HUES6 (cell line): ENCODE results near the gene BOD1L1.

Source experiments
- H3K27ac ChIP-seq: 2 replicates; pipeline ENCODE4 v1.7.0; 2013; ENCODE audit warnings: low read depth, mild to moderate bottlenecking, low read length, inconsistent platforms
- H3K27me3 ChIP-seq: 2 replicates; pipeline ENCODE4 v1.6.1; 2013; ENCODE audit warnings: low read length; ENCODE audit not compliant: control insufficient read depth, insufficient read depth
- H3K36me3 ChIP-seq: 2 replicates; pipeline ENCODE4 v1.6.1; 2013; ENCODE audit warnings: low read length; ENCODE audit not compliant: control insufficient read depth, insufficient read depth
- H3K4me1 ChIP-seq: 2 replicates; pipeline ENCODE4 v1.6.1; 2013; ENCODE audit warnings: low read length; ENCODE audit not compliant: control insufficient read depth, insufficient read depth
- H3K4me3 ChIP-seq: 2 replicates; pipeline ENCODE4 v1.5.1; 2013; ENCODE audit warnings: low read depth, low read length
- H3K9ac ChIP-seq: one replicate; pipeline ENCODE4 v1.6.1; 2013; ENCODE audit warnings: mild to moderate bottlenecking, low read length
- H3K9me3 ChIP-seq: 2 replicates; pipeline ENCODE4 v1.6.1; 2013; ENCODE audit warnings: low read depth, low read length; ENCODE audit not compliant: control insufficient read depth, insufficient read depth

The BOD1L1 gene

GRCh38 chr4:13647031-13647430 lies 19.5 kb upstream of the BOD1L1 start:
- Histone ChIP-seq H3K4me1 (peaks cover 19% of the 10 kb centered on the region), H3K4me3 (no peak overlapping the region), H3K36me3 (no peaks in the 10 kb centered on the region), H3K9ac (no peak overlapping the region), H3K27ac (no peak overlapping the region), H3K9me3 (no peaks in the 10 kb centered on the region), H3K27me3 (no peaks in the 10 kb centered on the region)

- Histone ChIP-seq H3K9me3 (no peaks in the 10 kb centered on the region), H3K36me3 (no peaks in the 10 kb centered on the region), H3K4me1 (peaks cover 37% of the 10 kb centered on the region), H3K9ac (no peak overlapping the region), H3K4me3 (no peak overlapping the region), H3K27ac (no peak overlapping the region), H3K27me3 (no peaks in the 10 kb centered on the region)
These were observed 17.6 kb upstream of the BOD1L1 start for GRCh38 chr4:13645075-13645474.

- no peaks in the 10 kb centered on the region for H3K36me3 ChIP-seq
These were observed 14.8 kb upstream of the BOD1L1 start for GRCh38 chr4:13642170-13642950.

GRCh38 chr4:13641084-13641483 lies 13.6 kb upstream of the BOD1L1 start:
- Histone ChIP-seq H3K27me3 (no peaks in the 10 kb centered on the region), H3K36me3 (no peaks in the 10 kb centered on the region), H3K4me3 (no peak overlapping the region), H3K9me3 (no peaks in the 10 kb centered on the region), H3K9ac (no peak overlapping the region), H3K27ac (no peak overlapping the region), H3K4me1 (peaks cover 33% of the 10 kb centered on the region)

More at GRCh38 chr4:13642170-13642950, 14.8 kb upstream of the BOD1L1 start:
- Histone ChIP-seq H3K9me3 (no peaks in the 10 kb centered on the region), H3K27ac (peak overlapping the region; percentile 44; the same call in 1 of the 2 replicates), H3K9ac (no peak overlapping the region), H3K4me1 (peaks cover 40% of the 10 kb centered on the region), H3K27me3 (no peaks in the 10 kb centered on the region), H3K4me3 (no peak overlapping the region)

- Histone ChIP-seq H3K9ac (no peak overlapping the region), H3K36me3 (no peaks in the 10 kb centered on the region), H3K27ac (peak overlapping the region; percentile 49), H3K4me3 (peak overlapping the region; percentile 23; the same call in 1 of the 2 replicates), H3K9me3 (no peaks in the 10 kb centered on the region), H3K27me3 (no peaks in the 10 kb centered on the region), H3K4me1 (peaks cover 33% of the 10 kb centered on the region)
These were observed 12.8 kb upstream of the BOD1L1 start for GRCh38 chr4:13640149-13640940.

- H3K4me1 ChIP-seq, result peaks cover 8% of the 10 kb centered on the region
- H3K4me3 ChIP-seq, result no peak overlapping the region
- no peaks in the 10 kb centered on the region for H3K36me3 ChIP-seq
- H3K9ac ChIP-seq, result no peak overlapping the region
- H3K27me3 ChIP-seq, result no peaks in the 10 kb centered on the region
- H3K9me3 ChIP-seq, result no peaks in the 10 kb centered on the region
- H3K27ac ChIP-seq, result no peak overlapping the region
These were observed 7.8 kb upstream of the BOD1L1 start for GRCh38 chr4:13635286-13635799.

GRCh38 chr4:13633671-13634070 lies 6.1 kb upstream of the BOD1L1 start:
- Histone ChIP-seq H3K4me1 (no peaks in the 10 kb centered on the region), H3K36me3 (no peaks in the 10 kb centered on the region), H3K9me3 (no peaks in the 10 kb centered on the region), H3K4me3 (no peak overlapping the region), H3K27ac (no peak overlapping the region), H3K9ac (no peak overlapping the region), H3K27me3 (no peaks in the 10 kb centered on the region)

GRCh38 chr4:13627178-13627605 lies 333 bp downstream of the BOD1L1 start:
- Histone ChIP-seq H3K4me3 (peak overlapping the region; percentile 96), H3K27me3 (no peaks in the 10 kb centered on the region), H3K9ac (peak overlapping the region; percentile 97), H3K9me3 (no peaks in the 10 kb centered on the region), H3K27ac (peak overlapping the region; percentile 95; the same call in 1 of the 2 replicates), H3K36me3 (peaks cover 6% of the 10 kb centered on the region; the same call in 1 of the 2 replicates), H3K4me1 (peaks cover 5% of the 10 kb centered on the region; the same call in 1 of the 2 replicates)

- Histone ChIP-seq H3K9me3 (no peaks in the 10 kb centered on the region), H3K27ac (peak overlapping the region; percentile 48; the same call in 1 of the 2 replicates), H3K9ac (peak overlapping the region; percentile 97), H3K27me3 (no peaks in the 10 kb centered on the region), H3K36me3 (peaks cover 6% of the 10 kb centered on the region; the same call in 1 of the 2 replicates), H3K4me1 (peaks cover 5% of the 10 kb centered on the region; the same call in 1 of the 2 replicates), H3K4me3 (peak overlapping the region; percentile 96)
These were observed 890 bp downstream of the BOD1L1 start for GRCh38 chr4:13626492-13627177.

GRCh38 chr4:13618212-13618806 lies 9.2 kb downstream of the BOD1L1 start:
- no peak overlapping the region for H3K4me3 ChIP-seq
- no peaks in the 10 kb centered on the region for H3K9me3 ChIP-seq
- H3K36me3 ChIP-seq, result peaks cover 58% of the 10 kb centered on the region
- peak overlapping the region; percentile 84; the same call in 1 of the 2 replicates for H3K27ac ChIP-seq
- no peaks in the 10 kb centered on the region for H3K27me3 ChIP-seq
- peak overlapping the region; percentile 64 for H3K9ac ChIP-seq
- H3K4me1 ChIP-seq, result peaks cover 24% of the 10 kb centered on the region
